ENCODE data around the gene CDH4. TPM values are rescaled to one million over a fixed set of nuclear protein-coding genes. Genes with fewer than 3 reads are reported as not detected.

The CDH4 gene
- total and polyA plus RNA-seq, 2 donors = 0.04 to 0.42 TPM

GRCh38 chr20:61835301-61835700, 583.2 kb downstream of the CDH4 start:
- no peaks in the 10 kb centered on the region for H3K4me1 ChIP-seq (ENCODE audit: insufficient read depth)
- H3K27ac ChIP-seq (ENCODE audit: low read depth) = no peak overlapping the region
- H3K4me3 ChIP-seq (ENCODE audit: low read depth, low read length) = no peak overlapping the region
- no peaks in the 10 kb centered on the region for H3K36me3 ChIP-seq (ENCODE audit: insufficient read depth)
- no peak for DNase-seq (ENCODE audit: extremely low spot score)
- WGBS = 48% methylated on average over 7 of the region's 7 CpGs

- H3K27ac ChIP-seq (ENCODE audit: low read depth) = no peak overlapping the region
- 83% methylated on average over 16 of the region's 16 CpGs for WGBS
- H3K4me3 ChIP-seq (ENCODE audit: low read depth, low read length) = no peak overlapping the region
- H3K4me1 ChIP-seq (ENCODE audit: insufficient read depth) = no peaks in the 10 kb centered on the region
- no peaks in the 10 kb centered on the region for H3K36me3 ChIP-seq (ENCODE audit: insufficient read depth)
- no peak for DNase-seq (ENCODE audit: extremely low spot score)
These were observed 583.8 kb downstream of the CDH4 start for GRCh38 chr20:61835791-61836350.

- Histone ChIP-seq H3K27ac (ENCODE audit: low read depth) (no peak overlapping the region), H3K36me3 (ENCODE audit: insufficient read depth) (no peaks in the 10 kb centered on the region), H3K4me1 (ENCODE audit: insufficient read depth) (no peaks in the 10 kb centered on the region), H3K4me3 (ENCODE audit: low read depth, low read length) (no peak overlapping the region)
- no peak for DNase-seq (ENCODE audit: extremely low spot score)
- 70% methylated on average over 9 of the region's 9 CpGs for WGBS
These were observed 585.1 kb downstream of the CDH4 start for GRCh38 chr20:61837200-61837599.

- no peak overlapping the region for H3K4me3 ChIP-seq (ENCODE audit: low read depth, low read length)
- H3K27ac ChIP-seq (ENCODE audit: low read depth) = no peak overlapping the region
- 84% methylated on average over 10 of the region's 10 CpGs for WGBS
- H3K36me3 ChIP-seq (ENCODE audit: insufficient read depth) = no peaks in the 10 kb centered on the region
- H3K4me1 ChIP-seq (ENCODE audit: insufficient read depth) = no peaks in the 10 kb centered on the region
- DNase-seq (ENCODE audit: extremely low spot score) = no peak
These were observed 587.3 kb downstream of the CDH4 start for GRCh38 chr20:61839223-61839911.

GRCh38 chr20:61839912-61840778, 588.1 kb downstream of the CDH4 start:
- no peak for DNase-seq (ENCODE audit: extremely low spot score)
- Histone ChIP-seq H3K4me3 (ENCODE audit: low read depth, low read length) (no peak overlapping the region), H3K27ac (ENCODE audit: low read depth) (no peak overlapping the region), H3K4me1 (ENCODE audit: insufficient read depth) (no peaks in the 10 kb centered on the region), H3K36me3 (ENCODE audit: insufficient read depth) (no peaks in the 10 kb centered on the region)
- WGBS = 69% methylated on average over 26 of the region's 26 CpGs

- no peak for DNase-seq (ENCODE audit: extremely low spot score)
- Histone ChIP-seq H3K36me3 (ENCODE audit: insufficient read depth) (no peaks in the 10 kb centered on the region), H3K27ac (ENCODE audit: low read depth) (no peak overlapping the region), H3K4me3 (ENCODE audit: low read depth, low read length) (no peak overlapping the region), H3K4me1 (ENCODE audit: insufficient read depth) (no peaks in the 10 kb centered on the region)
- 87% methylated on average over 26 of the region's 26 CpGs for WGBS
These were observed 588.9 kb downstream of the CDH4 start for GRCh38 chr20:61840779-61841455.

GRCh38 chr20:61841551-61841950, 589.5 kb downstream of the CDH4 start:
- H3K4me3 ChIP-seq (ENCODE audit: low read depth, low read length) = no peak overlapping the region
- H3K27ac ChIP-seq (ENCODE audit: low read depth) = no peak overlapping the region
- DNase-seq (ENCODE audit: extremely low spot score) = no peak
- no peaks in the 10 kb centered on the region for H3K36me3 ChIP-seq (ENCODE audit: insufficient read depth)
- WGBS = 83% methylated on average over 18 of the region's 18 CpGs
- H3K4me1 ChIP-seq (ENCODE audit: insufficient read depth) = no peaks in the 10 kb centered on the region

GRCh38 chr20:61841966-61842365, 589.9 kb downstream of the CDH4 start:
- 38% methylated on average over 9 of the region's 9 CpGs for WGBS

GRCh38 chr20:61844621-61845020, 592.6 kb downstream of the CDH4 start:
- H3K36me3 ChIP-seq (ENCODE audit: insufficient read depth) = no peaks in the 10 kb centered on the region
- DNase-seq (ENCODE audit: extremely low spot score) = no peak
- WGBS = 93% methylated on average over 17 of the region's 17 CpGs
- H3K4me1 ChIP-seq (ENCODE audit: insufficient read depth) = no peaks in the 10 kb centered on the region
- no peak overlapping the region for H3K27ac ChIP-seq (ENCODE audit: low read depth)
- no peak overlapping the region for H3K4me3 ChIP-seq (ENCODE audit: low read depth, low read length)

More at GRCh38 chr20:61841966-61842365, 589.9 kb downstream of the CDH4 start:
- Histone ChIP-seq H3K36me3 (ENCODE audit: insufficient read depth) (no peaks in the 10 kb centered on the region), H3K27ac (ENCODE audit: low read depth) (no peak overlapping the region), H3K4me1 (ENCODE audit: insufficient read depth) (no peaks in the 10 kb centered on the region), H3K4me3 (ENCODE audit: low read depth, low read length) (no peak overlapping the region)
- no peak for DNase-seq (ENCODE audit: extremely low spot score)

- no peaks in the 10 kb centered on the region for H3K36me3 ChIP-seq (ENCODE audit: insufficient read depth)
- H3K4me1 ChIP-seq (ENCODE audit: insufficient read depth) = no peaks in the 10 kb centered on the region
- 44% methylated on average over 19 of the region's 19 CpGs for WGBS
- no peak overlapping the region for H3K27ac ChIP-seq (ENCODE audit: low read depth)
- no peak overlapping the region for H3K4me3 ChIP-seq (ENCODE audit: low read depth, low read length)
- no peak for DNase-seq (ENCODE audit: extremely low spot score)
These were observed 593.2 kb downstream of the CDH4 start for GRCh38 chr20:61845233-61845671.

- no peak overlapping the region for H3K4me3 ChIP-seq (ENCODE audit: low read depth, low read length)
- no peaks in the 10 kb centered on the region for H3K36me3 ChIP-seq (ENCODE audit: insufficient read depth)
- H3K27ac ChIP-seq (ENCODE audit: low read depth) = no peak overlapping the region
- no peak for DNase-seq (ENCODE audit: extremely low spot score)
- no peaks in the 10 kb centered on the region for H3K4me1 ChIP-seq (ENCODE audit: insufficient read depth)
- 68% methylated on average over 15 of the region's 15 CpGs for WGBS
These were observed 594.0 kb downstream of the CDH4 start for GRCh38 chr20:61846074-61846473.

- H3K4me3 ChIP-seq (ENCODE audit: low read depth, low read length) = no peak overlapping the region
- H3K4me1 ChIP-seq (ENCODE audit: insufficient read depth) = no peaks in the 10 kb centered on the region
- H3K36me3 ChIP-seq (ENCODE audit: insufficient read depth) = no peaks in the 10 kb centered on the region
- no peak overlapping the region for H3K27ac ChIP-seq (ENCODE audit: low read depth)
- 80% methylated on average over 11 of the region's 11 CpGs for WGBS
- DNase-seq (ENCODE audit: extremely low spot score) = no peak
These were observed 594.8 kb downstream of the CDH4 start for GRCh38 chr20:61846741-61847419.

GRCh38 chr20:61847420-61847748, 595.3 kb downstream of the CDH4 start:
- Histone ChIP-seq H3K36me3 (ENCODE audit: insufficient read depth) (no peaks in the 10 kb centered on the region), H3K4me1 (ENCODE audit: insufficient read depth) (no peaks in the 10 kb centered on the region), H3K4me3 (ENCODE audit: low read depth, low read length) (no peak overlapping the region), H3K27ac (ENCODE audit: low read depth) (no peak overlapping the region)
- no peak for DNase-seq (ENCODE audit: extremely low spot score)
- 91% methylated on average over 10 of the region's 10 CpGs for whole genome bisulfite sequencing

All from urinary bladder (tissue), 4 donors.